ENCODE measurements around the gene SPIRE2. TPM values are rescaled to one million over a fixed set of nuclear protein-coding genes. Genes with fewer than 3 reads are reported as not detected.

The SPIRE2 gene
- 7.6 and 13.3 TPM in 2 replicates for total RNA-seq (2016; rRNA removed; fragmentation: Illumina TruSeq; extraction: Trizol)
- 7.4 and 7.6 TPM in 2 replicates for total RNA-seq (2016; cell fraction: cytosol; rRNA removed; fragmentation: Illumina TruSeq; extraction: Trizol; ENCODE audit: low read depth)
- total RNA-seq (2016; cell fraction: insoluble cytoplasmic fraction; rRNA removed; fragmentation: Illumina TruSeq; extraction: Trizol), result 6.9 and 15.0 TPM in 2 replicates
- total RNA-seq (2016; cell fraction: membrane; rRNA removed; fragmentation: Illumina TruSeq; extraction: Trizol), result 13.7 and 13.8 TPM in 2 replicates
- total RNA-seq (2016; cell fraction: nucleus; rRNA removed; fragmentation: Illumina TruSeq; extraction: Trizol), result 16.9 and 26.9 TPM in 2 replicates
- polyA plus RNA-seq (2011; rRNA removed), result 37.5 and 55.7 TPM in 2 replicates
- 29.8 and 35.9 TPM in 2 replicates for polyA plus RNA-seq (2011; cell fraction: cytosol; rRNA removed)
- 186 and 193 TPM in 2 replicates for polyA plus RNA-seq (2011; cell fraction: nucleus; rRNA removed)
- 30.1 and 41.7 TPM in 2 replicates for polyA plus RNA-seq (2012)
- polyA plus RNA-seq (2016; cell fraction: cytosol; fragmentation: Illumina TruSeq; extraction: Trizol; ENCODE audit: low read depth), result 5.5 and 5.7 TPM in 2 replicates
- polyA plus RNA-seq (2016; cell fraction: insoluble cytoplasmic fraction; fragmentation: Illumina TruSeq; extraction: Trizol; ENCODE audit: low read depth), result 9.8 and 12.7 TPM in 2 replicates
- polyA plus RNA-seq (2016; cell fraction: membrane; fragmentation: Illumina TruSeq; extraction: Trizol; ENCODE audit: low read depth), result 11.2 and 11.5 TPM in 2 replicates
- polyA plus RNA-seq (2016; cell fraction: nucleus; fragmentation: Illumina TruSeq; extraction: Trizol; ENCODE audit: insufficient read depth, low read depth), result 72.0 and 77.2 TPM in 2 replicates
- polyA minus RNA-seq (2011; rRNA and poly(A)+ RNA removed; ENCODE audit: low replicate concordance), result 39.8 and 51.7 TPM in 2 replicates
- polyA minus RNA-seq (2011; cell fraction: cytosol; rRNA and poly(A)+ RNA removed), result 21.2 and 22.1 TPM in 2 replicates
- polyA minus RNA-seq (2011; cell fraction: nucleus; rRNA and poly(A)+ RNA removed), result 47.1 and 54.0 TPM in 2 replicates
- Bru-seq, nascent RNA, result percentile 75 among the genes with signal in this experiment
- BruChase-seq, experiment 1, labeled RNA remaining after a 6-hour chase, result percentile 76 among the genes with signal in this experiment
- BruChase-seq, experiment 2, labeled RNA remaining after a 2-hour chase, result percentile 78 among the genes with signal in this experiment
- long read RNA-seq, experiment 1, partial matches to known transcripts, result 2 of 9 reads
- long read RNA-seq, experiment 1, other reads (novel, unspliced or antisense), result 6 of 9 reads
- long read RNA-seq, experiment 2, partial matches to known transcripts, result 15 of 70 reads
- long read RNA-seq, experiment 2, other reads (novel, unspliced or antisense), result 55 of 70 reads

- peak within 1 kb of the TSS; percentile 92 for H3K9ac ChIP-seq (ENCODE audit: insufficient read depth, low read depth, low read length)
- 1% methylated on average over 37 of the region's 98 CpGs for WGBS (ENCODE audit: low lambda C conversion rate)
- TF ChIP-seq ZFYVE20 (CRISPR knock-in tag; IDR thresholded peaks at IDR 0.05; ENCODE audit: borderline replicate concordance, low read depth), result peak; percentile 53; the same call in 1 of the 2 replicates
- peak; percentile 71 for TF ChIP-seq SAFB2 (CRISPR knock-in tag; IDR thresholded peaks at IDR 0.05; ENCODE audit: borderline replicate concordance, low read depth)
- 0 out of 2 replicates have a peak, but pooled peaks have one; percentile 45 for TF ChIP-seq ZNF773 (CRISPR knock-in tag; IDR thresholded peaks at IDR 0.05; ENCODE audit: borderline replicate concordance)
- no peak for TF ChIP-seq ZBTB20 (CRISPR knock-in tag; IDR thresholded peaks at IDR 0.05; ENCODE audit: borderline replicate concordance, low read depth)
- TF ChIP-seq, protein P1, sequence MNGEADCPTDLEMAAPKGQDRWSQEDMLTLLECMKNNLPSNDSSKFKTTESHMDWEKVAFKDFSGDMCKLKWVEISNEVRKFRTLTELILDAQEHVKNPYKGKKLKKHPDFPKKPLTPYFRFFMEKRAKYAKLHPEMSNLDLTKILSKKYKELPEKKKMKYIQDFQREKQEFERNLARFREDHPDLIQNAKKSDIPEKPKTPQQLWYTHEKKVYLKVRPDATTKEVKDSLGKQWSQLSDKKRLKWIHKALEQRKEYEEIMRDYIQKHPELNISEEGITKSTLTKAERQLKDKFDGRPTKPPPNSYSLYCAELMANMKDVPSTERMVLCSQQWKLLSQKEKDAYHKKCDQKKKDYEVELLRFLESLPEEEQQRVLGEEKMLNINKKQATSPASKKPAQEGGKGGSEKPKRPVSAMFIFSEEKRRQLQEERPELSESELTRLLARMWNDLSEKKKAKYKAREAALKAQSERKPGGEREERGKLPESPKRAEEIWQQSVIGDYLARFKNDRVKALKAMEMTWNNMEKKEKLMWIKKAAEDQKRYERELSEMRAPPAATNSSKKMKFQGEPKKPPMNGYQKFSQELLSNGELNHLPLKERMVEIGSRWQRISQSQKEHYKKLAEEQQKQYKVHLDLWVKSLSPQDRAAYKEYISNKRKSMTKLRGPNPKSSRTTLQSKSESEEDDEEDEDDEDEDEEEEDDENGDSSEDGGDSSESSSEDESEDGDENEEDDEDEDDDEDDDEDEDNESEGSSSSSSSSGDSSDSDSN (CRISPR knock-in tag; IDR thresholded peaks at IDR 0.05), result 0 out of 2 replicates have a peak, but pooled peaks have one; percentile 12
- TF ChIP-seq, protein P2, sequence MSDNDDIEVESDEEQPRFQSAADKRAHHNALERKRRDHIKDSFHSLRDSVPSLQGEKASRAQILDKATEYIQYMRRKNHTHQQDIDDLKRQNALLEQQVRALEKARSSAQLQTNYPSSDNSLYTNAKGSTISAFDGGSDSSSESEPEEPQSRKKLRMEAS (IDR thresholded peaks at IDR 0.05), result peak; percentile 64
- no peak for TF ChIP-seq MTA1 (CRISPR knock-in tag; IDR thresholded peaks at IDR 0.05; ENCODE audit: borderline replicate concordance)
- 0 out of 2 replicates have a peak, but pooled peaks have one; percentile 32 for TF ChIP-seq CENPT (CRISPR knock-in tag; IDR thresholded peaks at IDR 0.05; ENCODE audit: low read depth)
Measured at GRCh38 chr16:89828199-89828869, at the start of gene SPIRE2. TSS of gene SPIRE2 (plus strand) at chr16:89828475. CDS start at chr16:89828551, 76 bp downstream.

More at GRCh38 chr16:89828199-89828869, at the start of gene SPIRE2:
- ATAC-seq (peak; percentile 55), DNase-seq (ENCODE audit: low spot score) (no peak), FAIRE-seq (no peak)
- 0 out of 2 replicates have a peak, but pooled peaks cover 7% of the 10 kb centered on the region for H4K20me1 ChIP-seq (ENCODE audit: insufficient read depth, low read length)
- H3K9me3 ChIP-seq (ENCODE audit: low read length), result no peaks in the 10 kb centered on the region
- no TSS peak for BruUV-seq (replicated peaks)
- H3K4me3 ChIP-seq (replicated peaks in 1 of 3; ENCODE audit: insufficient read depth in 1 of 3, low read depth in 2 of 3, low read length in 3 of 3), result peak within 1 kb of the TSS; percentile 82 to 97 (median 94)
- ChIA-PET POLR2A (interaction anchor here (0.6 to 2.7 kb wide), 9 partner anchors 10 to 95 kb away, joined by 3 to 34 read pairs (median 6); partner anchors contain the start of genes FANCA, MC1R, TCF25 and TUBB3), CTCF (ENCODE audit: low intra/inter-chr PET ratio, low total read pairs) (no interaction called here)
- in situ Hi-C loops (cut with HindIII; ENCODE audit: extremely low pct_ligation_motif_present, low pct_unique_long_range_greater_than_20kb) (no loop called here), intact Hi-C loops (cut with micrococcal nuclease; ENCODE audit: unreplicated experiment) (loop anchor here (10.0 kb wide), 1 partner anchor 124 kb away; the partner anchor contains the start of gene SPATA2L)
- peaks cover under 1 to 3% of the 10 kb centered on the region in 2 experiments; a peak in 2 of 5 replicates for H3K36me3 ChIP-seq (replicated peaks in 1 of 2; ENCODE audit: control insufficient read depth in 1 of 2, insufficient read depth in 2 of 2, low read length in 2 of 2)
- H3K4me2 ChIP-seq (ENCODE audit: low read depth, low read length), result peak within 1 kb of the TSS; percentile 99
- no peaks in the 10 kb centered on the region; a peak in 1 of 5 replicates for H3K27me3 ChIP-seq (ENCODE audit: control insufficient read depth in 1 of 2, insufficient read depth in 2 of 2, low read length in 2 of 2)
- peaks cover 30% of the 10 kb centered on the region for H3K79me2 ChIP-seq (ENCODE audit: insufficient read depth, low read length)
- peaks cover 69% of the 10 kb centered on the region for H3K4me1 ChIP-seq (ENCODE audit: insufficient read depth, low read length)
- H2AFZ ChIP-seq (ENCODE audit: low read length), result no peak within 1 kb of the TSS
- H3K27ac ChIP-seq (ENCODE audit: extremely low read length, insufficient read depth, low read length), result peak within 1 kb of the TSS; percentile 94

Measured in HepG2 (cell line).